Measurements from ENCODE around the gene LST1. TPM values are rescaled to one million over a fixed set of nuclear protein-coding genes. Genes with fewer than 3 reads are reported as not detected.

The LST1 gene
- total and polyA plus RNA-seq, 5 donors: 7.8 to 16.6 (median 11.1) TPM

DNA sequence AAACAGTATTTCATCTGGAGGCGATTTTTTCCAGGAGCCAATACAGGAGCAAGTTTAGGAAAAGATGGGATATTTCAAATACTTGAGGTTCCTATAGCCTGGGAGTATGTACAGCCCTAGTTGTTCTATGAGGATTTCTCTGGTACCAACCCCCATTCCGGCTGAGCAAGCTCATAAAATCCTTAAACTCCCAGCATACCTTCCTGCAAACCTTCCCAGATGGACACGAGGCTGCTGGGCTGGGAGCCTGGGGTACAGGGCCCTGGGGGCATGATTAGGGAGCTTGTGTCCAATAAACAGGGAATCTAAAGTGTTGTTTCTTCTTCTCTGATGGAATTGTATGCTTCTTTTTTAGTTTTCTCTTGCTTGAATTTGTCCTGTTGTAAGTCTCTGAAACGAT lies 35.9 kb downstream of the LST1 start:
- 22% methylated on average over 4 of the region's 4 CpGs for WGBS
- intact Hi-C loops (cut with DNase I): no loop called here
- Histone ChIP-seq H3K9me3 (ENCODE audit: control insufficient read depth, low read length) (no peaks in the 10 kb centered on the region), H3K4me3 (ENCODE audit: low read length) (peak overlapping the region; percentile 83), H3K27ac (ENCODE audit: low read length) (no peak overlapping the region), H3K27me3 (ENCODE audit: control insufficient read depth, insufficient read depth) (no peaks in the 10 kb centered on the region), H3K4me1 (ENCODE audit: control insufficient read depth, insufficient read depth, low read length) (no peaks in the 10 kb centered on the region)
- DNase-seq (no peak), ATAC-seq (no peak)

DNA sequence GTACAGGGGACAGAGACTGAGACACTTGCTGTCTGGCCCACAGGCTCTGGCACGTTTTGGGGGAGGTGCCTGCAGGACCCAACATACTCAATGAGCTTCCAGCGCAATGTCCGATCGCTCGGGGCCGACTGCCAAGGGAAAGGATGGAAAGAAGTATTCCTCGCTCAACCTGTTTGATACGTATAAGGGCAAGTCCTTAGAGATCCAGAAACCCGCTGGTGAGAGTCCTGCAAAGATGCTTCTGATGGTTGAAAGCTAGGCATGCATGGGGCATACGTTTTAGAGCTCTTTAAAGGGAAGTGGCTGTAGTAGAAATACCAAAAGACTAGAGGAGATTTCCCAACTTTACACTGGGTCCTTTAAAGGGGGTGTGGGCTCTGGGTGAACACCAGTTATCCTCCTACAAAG lies 36.6 kb downstream of the LST1 start:
- Histone ChIP-seq H3K9me3 (ENCODE audit: control insufficient read depth, low read length) (no peaks in the 10 kb centered on the region), H3K27ac (ENCODE audit: low read length) (no peak overlapping the region), H3K4me1 (ENCODE audit: control insufficient read depth, insufficient read depth, low read length) (no peaks in the 10 kb centered on the region), H3K27me3 (ENCODE audit: control insufficient read depth, insufficient read depth) (no peaks in the 10 kb centered on the region), H3K4me3 (ENCODE audit: low read length) (no peak overlapping the region)
- intact Hi-C loops (cut with DNase I): no loop called here
- 47% methylated on average over 10 of the region's 10 CpGs for WGBS
- ATAC-seq: no peak
- peak in 1 of 3 donors; percentile 60 for DNase-seq

DNA sequence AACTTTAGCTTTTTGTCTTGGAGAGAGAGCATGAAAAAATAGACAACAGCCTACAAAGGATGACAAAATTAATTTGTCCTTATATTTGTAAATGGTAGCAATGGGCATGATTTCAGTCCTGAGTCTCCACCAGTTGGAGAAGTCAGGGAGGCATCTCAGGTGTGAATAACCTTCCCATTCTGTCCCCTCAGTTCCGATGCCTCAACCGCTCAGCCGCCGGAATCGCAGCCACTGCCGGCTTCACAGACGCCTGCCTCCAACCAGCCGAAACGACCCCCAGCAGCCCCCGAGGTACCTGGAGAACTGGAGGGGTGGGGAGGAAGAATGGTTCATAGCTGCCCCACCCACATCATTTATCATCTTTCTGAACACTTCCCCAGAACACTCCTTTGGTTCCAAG lies 38.0 kb downstream of the LST1 start:
- no peak overlapping the region for H3K27ac ChIP-seq (ENCODE audit: low read length)
- H3K27me3 ChIP-seq (ENCODE audit: control insufficient read depth, insufficient read depth): no peaks in the 10 kb centered on the region
- intact Hi-C loops (cut with DNase I): no loop called here
- no peaks in the 10 kb centered on the region for H3K4me1 ChIP-seq (ENCODE audit: control insufficient read depth, insufficient read depth, low read length)
- H3K4me3 ChIP-seq (ENCODE audit: low read length): no peak overlapping the region
- ATAC-seq (no peak), DNase-seq (no peak)
- no peaks in the 10 kb centered on the region for H3K9me3 ChIP-seq (ENCODE audit: control insufficient read depth, low read length)
- WGBS: 91% methylated on average over 10 of the region's 10 CpGs

DNA sequence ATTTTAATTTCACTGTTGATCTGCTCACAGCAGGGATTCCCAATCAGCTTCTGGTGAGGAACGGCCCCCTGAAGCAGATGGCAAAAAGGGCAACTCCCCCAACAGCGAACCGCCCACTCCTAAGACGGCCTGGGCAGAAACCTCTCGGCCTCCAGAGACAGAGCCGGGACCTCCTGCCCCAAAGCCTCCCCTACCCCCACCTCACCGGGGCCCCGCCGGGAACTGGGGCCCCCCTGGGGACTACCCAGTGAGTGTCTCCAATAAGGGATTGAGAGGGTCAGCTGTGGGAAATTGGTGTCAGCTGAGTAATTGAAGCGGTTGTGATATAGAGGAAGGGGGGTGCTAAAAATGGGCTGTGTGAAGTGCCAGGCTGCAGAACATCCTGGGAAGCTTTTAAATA lies 40.9 kb downstream of the LST1 start:
- no peaks in the 10 kb centered on the region for H3K9me3 ChIP-seq (ENCODE audit: control insufficient read depth, low read length)
- no peaks in the 10 kb centered on the region for H3K4me1 ChIP-seq (ENCODE audit: control insufficient read depth, insufficient read depth, low read length)
- ATAC-seq (no peak), DNase-seq (no peak)
- H3K27ac ChIP-seq (ENCODE audit: low read length): no peak overlapping the region
- intact Hi-C loops (cut with DNase I): no loop called here
- H3K27me3 ChIP-seq (ENCODE audit: control insufficient read depth, insufficient read depth): no peaks in the 10 kb centered on the region
- H3K4me3 ChIP-seq (ENCODE audit: low read length): no peak overlapping the region
- WGBS: 86% methylated on average over 10 of the region's 10 CpGs

DNA sequence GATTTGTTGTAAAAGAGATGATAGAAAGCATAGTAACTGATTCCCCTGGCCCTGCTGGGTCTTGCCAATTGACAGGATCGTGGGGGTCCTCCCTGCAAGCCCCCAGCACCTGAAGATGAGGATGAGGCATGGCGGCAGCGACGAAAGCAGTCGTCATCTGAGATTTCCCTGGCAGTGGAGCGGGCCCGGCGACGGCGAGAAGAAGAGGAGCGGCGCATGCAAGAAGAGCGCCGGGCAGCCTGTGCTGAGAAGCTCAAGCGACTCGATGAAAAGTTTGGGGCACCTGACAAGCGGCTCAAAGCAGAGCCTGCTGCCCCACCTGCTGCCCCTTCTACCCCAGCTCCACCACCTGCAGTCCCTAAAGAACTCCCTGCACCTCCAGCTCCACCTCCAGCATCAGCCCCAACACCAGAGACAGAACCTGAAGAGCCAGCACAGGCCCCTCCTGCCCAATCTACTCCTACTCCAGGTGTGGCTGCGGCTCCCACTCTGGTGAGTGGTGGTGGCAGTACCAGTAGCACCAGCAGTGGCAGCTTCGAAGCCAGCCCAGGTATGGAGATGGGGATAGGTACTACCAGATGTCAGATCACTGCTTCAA lies 41.7 kb downstream of the LST1 start:
- intact Hi-C loops (cut with DNase I): no loop called here
- ATAC-seq (no peak), DNase-seq (no peak)
- no peaks in the 10 kb centered on the region for H3K9me3 ChIP-seq (ENCODE audit: control insufficient read depth, low read length)
- WGBS: 96% methylated on average over 19 of the region's 19 CpGs
- H3K27me3 ChIP-seq (ENCODE audit: control insufficient read depth, insufficient read depth): no peaks in the 10 kb centered on the region
- no peaks in the 10 kb centered on the region for H3K4me1 ChIP-seq (ENCODE audit: control insufficient read depth, insufficient read depth, low read length)
- no peak overlapping the region for H3K4me3 ChIP-seq (ENCODE audit: low read length)
- no peak overlapping the region for H3K27ac ChIP-seq (ENCODE audit: low read length)

DNA sequence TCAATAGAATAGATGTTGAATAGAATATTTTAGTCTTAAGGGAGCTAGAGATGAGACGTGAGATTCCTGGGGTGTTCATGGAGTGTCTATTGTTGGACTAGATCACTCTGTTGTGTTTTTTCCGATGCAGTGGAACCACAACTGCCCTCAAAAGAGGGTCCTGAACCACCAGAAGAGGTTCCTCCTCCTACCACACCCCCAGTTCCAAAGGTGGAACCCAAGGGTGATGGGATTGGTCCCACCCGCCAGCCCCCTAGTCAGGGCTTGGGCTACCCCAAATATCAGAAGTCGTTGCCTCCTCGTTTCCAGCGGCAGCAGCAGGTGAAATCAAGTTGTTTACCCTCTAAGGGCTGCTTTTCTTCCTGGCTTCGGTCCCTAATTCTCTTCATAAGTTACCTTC lies 42.9 kb downstream of the LST1 start:
- Histone ChIP-seq H3K4me1 (ENCODE audit: control insufficient read depth, insufficient read depth, low read length) (no peaks in the 10 kb centered on the region), H3K27me3 (ENCODE audit: control insufficient read depth, insufficient read depth) (no peaks in the 10 kb centered on the region), H3K27ac (ENCODE audit: low read length) (no peak overlapping the region), H3K4me3 (ENCODE audit: low read length) (no peak overlapping the region), H3K9me3 (ENCODE audit: control insufficient read depth, low read length) (no peaks in the 10 kb centered on the region)
- DNase-seq: no peak
- no peak for ATAC-seq
- intact Hi-C loops (cut with DNase I): no loop called here
- 86% methylated on average over 7 of the region's 7 CpGs for WGBS

DNA sequence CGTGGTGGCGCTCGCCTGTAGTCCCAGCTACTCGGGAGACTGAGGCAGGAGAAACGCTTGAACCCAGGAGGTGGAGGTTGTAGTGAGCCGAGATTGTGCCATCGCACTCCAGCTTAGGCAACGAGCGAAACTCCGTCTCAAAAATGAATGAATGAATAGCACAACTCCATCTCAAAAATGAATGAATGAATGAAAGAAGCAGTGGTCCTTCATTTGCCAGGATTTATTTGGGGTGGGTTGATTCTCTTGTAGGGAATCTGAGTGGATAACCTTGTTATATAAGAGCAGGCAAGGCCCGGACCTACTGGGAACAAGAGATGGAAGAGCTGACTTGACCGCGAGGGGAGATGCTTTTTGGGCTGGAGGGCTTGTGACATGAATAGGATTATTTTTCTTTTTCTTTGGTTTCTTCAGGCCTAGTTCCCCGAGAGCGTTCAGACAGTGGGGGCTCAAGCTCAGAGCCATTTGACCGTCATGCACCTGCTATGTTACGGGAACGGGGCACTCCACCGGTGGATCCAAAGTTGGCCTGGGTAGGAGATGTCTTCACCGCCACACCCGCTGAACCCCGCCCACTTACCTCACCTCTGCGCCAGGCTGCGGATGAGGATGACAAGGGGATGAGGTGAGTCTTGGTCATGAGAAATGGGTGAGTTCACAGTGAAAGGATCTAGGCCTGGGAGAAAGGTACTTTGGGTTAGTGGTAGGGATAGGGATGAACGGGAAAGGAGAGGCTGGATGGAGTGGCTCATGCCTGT lies 44.3 kb downstream of the LST1 start:
- Histone ChIP-seq H3K27me3 (ENCODE audit: control insufficient read depth, insufficient read depth) (no peaks in the 10 kb centered on the region), H3K9me3 (ENCODE audit: control insufficient read depth, low read length) (no peaks in the 10 kb centered on the region), H3K27ac (ENCODE audit: low read length) (no peak overlapping the region), H3K4me1 (ENCODE audit: control insufficient read depth, insufficient read depth, low read length) (no peaks in the 10 kb centered on the region), H3K4me3 (ENCODE audit: low read length) (no peak overlapping the region)
- intact Hi-C loops (cut with DNase I): no loop called here
- peak in 1 of 3 donors; percentile 18 for DNase-seq
- ATAC-seq: peak in 1 of 2 donors; percentile 1
- 91% methylated on average over 25 of the region's 25 CpGs for WGBS

DNA sequence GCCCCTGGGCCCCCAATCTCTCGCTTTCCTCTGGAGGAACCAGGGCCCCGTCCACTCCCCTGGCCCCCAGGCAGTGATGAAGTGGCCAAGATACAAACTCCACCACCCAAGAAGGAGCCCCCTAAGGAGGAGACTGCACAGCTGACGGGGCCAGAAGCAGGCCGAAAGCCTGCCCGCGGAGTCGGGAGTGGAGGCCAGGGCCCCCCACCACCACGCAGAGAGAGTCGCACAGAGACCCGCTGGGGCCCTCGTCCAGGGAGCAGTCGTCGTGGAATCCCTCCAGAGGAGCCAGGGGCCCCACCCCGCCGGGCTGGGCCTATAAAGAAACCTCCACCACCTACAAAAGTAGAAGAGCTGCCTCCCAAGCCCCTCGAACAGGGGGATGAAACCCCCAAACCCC lies 45.1 kb downstream of the LST1 start:
- DNase-seq (peak in 1 of 3 donors; percentile 40), ATAC-seq (peak in 1 of 2 donors; percentile 3)
- Histone ChIP-seq H3K4me3 (ENCODE audit: low read length) (no peak overlapping the region), H3K27me3 (ENCODE audit: control insufficient read depth, insufficient read depth) (no peaks in the 10 kb centered on the region), H3K9me3 (ENCODE audit: control insufficient read depth, low read length) (no peaks in the 10 kb centered on the region), H3K4me1 (ENCODE audit: control insufficient read depth, insufficient read depth, low read length) (no peaks in the 10 kb centered on the region), H3K27ac (ENCODE audit: low read length) (no peak overlapping the region)
- intact Hi-C loops (cut with DNase I): no loop called here
- 82% methylated on average over 16 of the region's 16 CpGs for WGBS

DNA sequence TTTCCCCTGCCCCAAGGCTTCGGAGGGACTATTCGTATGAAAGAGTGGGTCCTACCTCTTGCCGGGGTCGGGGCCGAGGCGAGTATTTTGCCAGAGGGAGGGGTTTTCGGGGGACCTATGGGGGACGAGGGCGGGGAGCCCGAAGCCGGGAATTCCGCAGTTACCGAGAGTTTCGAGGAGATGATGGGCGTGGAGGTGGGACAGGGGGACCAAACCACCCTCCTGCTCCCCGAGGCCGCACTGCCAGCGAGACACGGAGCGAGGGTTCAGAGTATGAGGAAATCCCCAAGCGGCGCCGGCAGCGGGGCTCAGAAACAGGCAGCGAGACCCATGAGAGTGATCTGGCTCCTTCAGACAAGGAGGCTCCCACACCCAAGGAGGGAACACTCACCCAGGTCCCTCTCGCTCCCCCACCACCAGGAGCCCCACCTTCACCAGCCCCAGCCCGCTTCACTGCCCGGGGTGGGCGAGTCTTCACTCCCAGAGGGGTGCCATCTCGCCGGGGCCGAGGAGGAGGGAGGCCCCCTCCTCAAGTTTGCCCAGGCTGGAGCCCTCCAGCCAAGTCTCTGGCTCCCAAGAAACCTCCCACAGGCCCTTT lies 45.7 kb downstream of the LST1 start:
- Histone ChIP-seq H3K4me3 (ENCODE audit: low read length) (no peak overlapping the region), H3K4me1 (ENCODE audit: control insufficient read depth, insufficient read depth, low read length) (no peaks in the 10 kb centered on the region), H3K9me3 (ENCODE audit: control insufficient read depth, low read length) (no peaks in the 10 kb centered on the region), H3K27ac (ENCODE audit: low read length) (no peak overlapping the region), H3K27me3 (ENCODE audit: control insufficient read depth, insufficient read depth) (no peaks in the 10 kb centered on the region)
- 89% methylated on average over 32 of the region's 32 CpGs for WGBS
- intact Hi-C loops (cut with DNase I): no loop called here
- peak; percentile 7 to 11 for ATAC-seq
- peak in 1 of 3 donors; percentile 55 for DNase-seq

DNA sequence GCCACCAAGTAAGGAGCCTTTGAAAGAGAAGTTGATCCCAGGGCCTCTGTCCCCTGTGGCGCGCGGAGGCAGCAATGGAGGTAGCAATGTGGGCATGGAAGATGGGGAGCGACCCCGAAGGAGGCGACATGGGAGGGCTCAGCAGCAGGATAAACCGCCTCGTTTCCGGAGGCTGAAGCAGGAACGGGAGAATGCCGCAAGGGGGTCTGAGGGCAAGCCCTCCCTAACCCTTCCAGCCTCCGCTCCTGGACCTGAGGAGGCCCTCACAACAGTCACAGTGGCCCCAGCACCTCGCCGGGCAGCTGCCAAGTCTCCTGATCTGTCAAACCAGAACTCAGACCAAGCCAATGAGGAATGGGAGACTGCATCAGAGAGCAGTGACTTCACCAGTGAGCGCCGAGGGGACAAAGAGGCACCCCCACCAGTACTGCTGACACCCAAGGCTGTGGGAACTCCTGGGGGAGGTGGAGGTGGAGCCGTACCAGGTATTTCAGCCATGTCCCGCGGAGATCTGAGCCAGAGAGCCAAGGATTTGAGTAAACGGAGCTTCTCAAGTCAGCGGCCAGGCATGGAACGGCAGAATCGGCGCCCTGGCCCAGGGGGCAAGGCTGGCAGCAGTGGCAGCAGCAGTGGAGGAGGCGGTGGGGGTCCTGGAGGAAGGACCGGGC lies 46.3 kb downstream of the LST1 start:
- Histone ChIP-seq H3K27ac (ENCODE audit: low read length) (no peak overlapping the region), H3K4me1 (ENCODE audit: control insufficient read depth, insufficient read depth, low read length) (no peaks in the 10 kb centered on the region), H3K9me3 (ENCODE audit: control insufficient read depth, low read length) (no peaks in the 10 kb centered on the region), H3K27me3 (ENCODE audit: control insufficient read depth, insufficient read depth) (no peaks in the 10 kb centered on the region), H3K4me3 (ENCODE audit: low read length) (no peak overlapping the region)
- intact Hi-C loops (cut with DNase I): no loop called here
- 88% methylated on average over 26 of the region's 26 CpGs for WGBS
- peak in 1 of 3 donors; percentile 48 for DNase-seq
- ATAC-seq: peak in 1 of 2 donors; percentile 2

DNA sequence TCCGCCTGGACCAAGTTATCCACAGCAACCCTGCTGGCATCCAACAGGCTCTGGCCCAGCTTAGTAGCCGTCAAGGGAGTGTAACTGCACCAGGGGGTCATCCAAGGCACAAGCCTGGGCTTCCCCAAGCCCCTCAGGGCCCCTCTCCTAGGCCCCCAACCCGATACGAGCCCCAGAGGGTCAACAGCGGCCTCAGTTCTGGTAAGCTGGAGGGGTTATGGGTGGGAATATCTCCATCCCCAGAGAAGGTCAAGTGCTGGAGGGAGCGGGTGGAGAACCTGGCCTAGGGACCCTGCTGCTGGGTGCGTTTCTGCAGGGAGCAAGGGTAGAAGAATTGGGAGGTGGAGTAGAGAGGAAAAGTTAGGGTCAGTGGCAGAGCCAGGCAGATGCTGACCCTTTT lies 47.4 kb downstream of the LST1 start:
- H3K27me3 ChIP-seq (ENCODE audit: control insufficient read depth, insufficient read depth): no peaks in the 10 kb centered on the region
- H3K27ac ChIP-seq (ENCODE audit: low read length): no peak overlapping the region
- H3K4me1 ChIP-seq (ENCODE audit: control insufficient read depth, insufficient read depth, low read length): no peaks in the 10 kb centered on the region
- DNase-seq (peak in 1 of 3 donors; percentile 34), ATAC-seq (no peak)
- 78% methylated on average over 7 of the region's 7 CpGs for WGBS
- no peak overlapping the region for H3K4me3 ChIP-seq (ENCODE audit: low read length)
- no peaks in the 10 kb centered on the region for H3K9me3 ChIP-seq (ENCODE audit: control insufficient read depth, low read length)
- intact Hi-C loops (cut with DNase I): no loop called here
